ENCODE measurements around the gene GPN3. TPM values are rescaled to one million over a fixed set of nuclear protein-coding genes. Genes with fewer than 3 reads are reported as not detected.

The GPN3 gene
- total RNA-seq, 6 experiments from 2014 or later: 22.9 to 30.4 (median 25.1) TPM

DNA sequence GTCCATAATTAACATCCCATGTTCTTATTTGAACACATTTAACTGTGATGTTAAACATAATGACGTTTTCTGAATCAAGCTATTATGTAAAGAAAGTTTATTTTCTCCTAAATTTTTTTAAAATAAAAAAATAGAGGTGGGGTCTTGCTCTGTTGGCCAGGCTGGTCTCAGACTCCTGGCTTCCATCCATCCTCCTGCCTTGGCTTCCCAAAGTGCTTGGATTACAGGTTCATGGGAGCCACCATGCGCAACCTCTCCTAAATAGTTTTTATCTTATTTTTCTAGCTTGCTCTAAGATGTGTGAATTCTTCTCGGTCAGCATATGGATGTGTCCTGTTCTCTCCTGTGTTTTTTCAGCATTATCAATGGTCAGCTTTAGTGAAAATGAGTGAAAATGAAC, 37.3 kb upstream of the GPN3 start:
- no peak overlapping the region for H3K27ac Mint-ChIP-seq
- peaks cover 4% of the 10 kb centered on the region for H3K27me3 Mint-ChIP-seq (ENCODE audit: insufficient read depth)
- no peak overlapping the region for H3K4me3 Mint-ChIP-seq
- peaks cover 12% of the 10 kb centered on the region for H3K4me1 Mint-ChIP-seq (ENCODE audit: low read depth)
- TF ChIP-seq CTCF (IDR thresholded peaks at IDR 0.05): no peak
- H3K36me3 Mint-ChIP-seq (ENCODE audit: low read depth): peaks cover 13% of the 10 kb centered on the region
- H3K9me3 Mint-ChIP-seq: peaks cover 7% of the 10 kb centered on the region
- no peak for DNase-seq

DNA sequence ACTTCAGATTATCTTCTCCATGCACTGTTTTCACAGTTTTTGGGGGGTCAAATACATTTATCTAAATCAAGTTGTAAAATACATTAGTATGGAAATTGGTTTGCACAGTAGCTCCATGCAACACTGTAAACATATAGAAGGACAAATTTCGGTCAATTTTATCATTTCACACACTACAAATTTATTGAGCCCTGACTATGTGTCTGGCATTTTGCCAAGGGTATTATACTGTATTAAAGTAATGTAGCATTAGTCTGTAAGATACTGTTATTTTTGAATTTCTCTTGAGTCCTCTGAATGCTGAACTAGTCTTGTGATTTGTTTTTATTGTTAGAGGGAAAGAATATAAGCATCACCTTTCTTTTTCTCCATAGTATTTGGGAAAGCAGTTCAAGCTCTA, 35.4 kb upstream of the GPN3 start:
- no peak for DNase-seq
- Mint-ChIP-seq H3K9me3 (peaks cover 7% of the 10 kb centered on the region), H3K4me1 (ENCODE audit: low read depth) (peaks cover 31% of the 10 kb centered on the region), H3K27me3 (ENCODE audit: insufficient read depth) (peaks cover 4% of the 10 kb centered on the region), H3K27ac (no peak overlapping the region), H3K4me3 (no peak overlapping the region), H3K36me3 (ENCODE audit: low read depth) (peaks cover 19% of the 10 kb centered on the region)
- no peak for TF ChIP-seq CTCF (IDR thresholded peaks at IDR 0.05)

DNA sequence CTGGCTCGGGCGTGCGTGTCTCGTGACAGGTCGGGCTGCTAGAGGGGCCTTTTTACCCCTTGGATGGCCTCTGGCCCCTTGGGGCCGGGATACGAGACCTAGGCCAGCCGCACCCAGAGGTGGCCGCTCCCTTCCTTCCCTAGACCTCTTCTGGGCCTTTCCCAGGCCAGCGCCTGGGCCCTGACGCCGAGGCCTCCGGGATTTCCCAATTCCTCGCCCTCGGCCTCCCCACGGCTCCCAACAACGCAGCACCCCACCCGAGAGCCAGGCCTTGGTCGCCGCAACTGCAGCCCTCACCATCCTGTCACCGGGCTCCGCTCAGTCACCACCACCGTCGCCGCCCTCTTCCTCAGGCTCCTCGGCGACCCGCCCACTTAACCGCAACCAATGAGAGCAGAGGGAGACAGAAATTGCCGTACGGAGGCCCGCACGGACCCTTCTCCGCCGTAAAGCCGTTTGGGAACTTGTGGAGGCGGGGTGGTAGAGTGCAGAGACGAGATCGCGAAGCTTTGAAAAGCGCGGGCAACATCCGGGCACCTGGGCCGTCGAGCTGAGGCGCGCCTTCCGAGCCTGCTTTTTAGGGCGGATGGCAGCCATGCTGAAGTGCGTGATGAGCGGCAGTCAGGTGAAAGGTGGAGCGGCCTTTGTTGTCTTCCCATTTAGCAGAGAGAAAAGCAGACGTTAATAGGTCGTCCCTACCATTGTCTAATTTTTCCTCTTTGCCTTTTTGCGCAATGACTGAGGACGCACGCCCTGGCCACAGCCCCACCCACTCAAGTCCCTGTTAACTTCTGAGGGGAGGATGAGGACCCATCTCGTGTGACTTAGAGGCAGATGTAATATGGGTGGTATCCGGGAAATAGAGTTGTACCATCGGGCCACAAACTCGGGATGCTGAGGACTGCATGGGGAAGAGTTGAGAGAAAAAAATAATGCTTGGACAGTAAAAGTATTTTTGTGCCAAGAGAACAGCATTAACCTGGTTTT, 34.0 kb upstream of the GPN3 start, which contains the start of the genes RAD9B and VPS29:
Gene RAD9B (plus strand): TSS at position 580 of the 987 bp plus-strand sequence. CDS start 7 bp downstream, at position 587.
Gene VPS29 (minus strand): TSS at position 360 of the 987 bp plus-strand sequence. CDS start 60 bp downstream, at position 300.
- TF ChIP-seq CTCF (IDR thresholded peaks at IDR 0.05): no peak
- DNase-seq: peak; percentile 98
- Mint-ChIP-seq H3K27ac (peak within 1 kb of the TSS; percentile 99), H3K9me3 (peaks cover 7% of the 10 kb centered on the region), H3K4me3 (peak within 1 kb of the TSS; percentile 100), H3K36me3 (ENCODE audit: low read depth) (peaks cover 19% of the 10 kb centered on the region), H3K27me3 (ENCODE audit: insufficient read depth) (peaks cover 4% of the 10 kb centered on the region), H3K4me1 (ENCODE audit: low read depth) (peaks cover 35% of the 10 kb centered on the region)

DNA sequence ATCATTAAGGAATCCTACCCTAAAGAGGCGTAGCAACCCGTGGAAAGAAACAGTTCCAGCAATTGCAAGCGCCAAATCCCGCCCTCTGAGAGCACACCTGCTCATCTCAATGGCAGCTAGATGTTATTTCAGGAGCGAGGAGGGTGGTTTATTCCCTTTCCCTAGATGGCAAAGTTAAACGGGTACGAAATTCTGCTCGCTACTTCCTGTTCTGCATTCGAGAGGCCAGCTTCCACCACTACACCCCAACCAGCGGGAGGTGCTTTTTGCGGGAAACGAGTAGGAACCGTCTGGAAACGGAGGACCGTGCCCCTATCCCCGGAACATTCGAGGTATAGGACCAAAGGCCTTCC, 33.3 kb upstream of the GPN3 start:
- H3K9me3 Mint-ChIP-seq: peaks cover 7% of the 10 kb centered on the region
- peak overlapping the region; percentile 100 for H3K4me3 Mint-ChIP-seq
- peak overlapping the region; percentile 99 for H3K27ac Mint-ChIP-seq
- H3K36me3 Mint-ChIP-seq (ENCODE audit: low read depth): peaks cover 19% of the 10 kb centered on the region
- peaks cover 4% of the 10 kb centered on the region for H3K27me3 Mint-ChIP-seq (ENCODE audit: insufficient read depth)
- peak; percentile 66 for DNase-seq
- TF ChIP-seq CTCF (IDR thresholded peaks at IDR 0.05): peak; percentile 20; the same call in 1 of the 2 replicates
- H3K4me1 Mint-ChIP-seq (ENCODE audit: low read depth): peaks cover 35% of the 10 kb centered on the region

DNA sequence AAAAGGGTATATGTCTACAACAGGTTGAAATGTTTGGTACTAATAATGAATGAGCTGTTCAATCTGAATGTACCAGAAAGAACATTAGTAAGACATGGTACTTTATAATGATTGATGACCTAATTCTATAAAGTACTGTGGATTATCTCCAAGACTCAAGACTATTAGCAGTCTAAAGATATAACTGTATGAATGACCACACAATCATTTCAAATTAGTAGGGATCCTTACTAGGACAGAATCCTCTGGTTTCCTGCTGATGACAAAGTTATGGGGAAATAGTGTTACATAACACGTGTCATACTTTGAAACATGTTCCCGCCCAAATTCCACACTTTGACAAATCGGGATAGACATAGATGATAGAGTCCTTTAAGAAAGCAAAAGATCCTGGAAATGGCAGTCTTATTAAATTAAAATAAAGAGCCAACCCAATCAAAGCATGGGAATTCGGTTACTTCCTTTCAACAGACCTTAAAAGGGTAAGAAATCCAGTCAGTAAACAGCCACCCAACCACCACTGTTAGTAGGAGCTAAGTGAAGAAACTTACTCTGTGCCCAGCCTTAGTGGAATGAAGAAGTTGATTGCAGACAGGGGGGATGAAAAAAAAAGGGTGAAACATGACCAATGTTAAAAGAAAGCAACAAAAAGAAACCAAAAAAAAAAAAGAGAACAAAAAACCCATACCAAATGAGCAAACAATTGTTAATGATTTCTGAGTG, 31.1 kb upstream of the GPN3 start:
- Mint-ChIP-seq H3K36me3 (ENCODE audit: low read depth) (peaks cover 26% of the 10 kb centered on the region), H3K27ac (peak overlapping the region; percentile 81), H3K27me3 (ENCODE audit: insufficient read depth) (peaks cover 4% of the 10 kb centered on the region), H3K4me3 (peak overlapping the region; percentile 78), H3K4me1 (ENCODE audit: low read depth) (peaks cover 35% of the 10 kb centered on the region), H3K9me3 (peaks cover 7% of the 10 kb centered on the region)
- peak; percentile 56 for DNase-seq
- TF ChIP-seq CTCF (IDR thresholded peaks at IDR 0.05): no peak

Measured in HFFc6 (cell line).